ENCODE results near the gene GRK5. TPM values are rescaled to one million over a fixed set of nuclear protein-coding genes. Genes with fewer than 3 reads are reported as not detected.

The GRK5 gene
- total RNA-seq, 4 donors from 2014 or later: 10.0 to 61.9 (median 18.1) TPM

- H3K36me3 ChIP-seq: no peaks in the 10 kb centered on the region
- peaks cover 0 to 32% (median 4%) of the 10 kb centered on the region in 4 donors for H3K4me1 ChIP-seq
- no peaks in the 10 kb centered on the region for H3K9me3 ChIP-seq
- no peak overlapping the region for H3K27ac ChIP-seq
- TF ChIP-seq, protein P1, sequence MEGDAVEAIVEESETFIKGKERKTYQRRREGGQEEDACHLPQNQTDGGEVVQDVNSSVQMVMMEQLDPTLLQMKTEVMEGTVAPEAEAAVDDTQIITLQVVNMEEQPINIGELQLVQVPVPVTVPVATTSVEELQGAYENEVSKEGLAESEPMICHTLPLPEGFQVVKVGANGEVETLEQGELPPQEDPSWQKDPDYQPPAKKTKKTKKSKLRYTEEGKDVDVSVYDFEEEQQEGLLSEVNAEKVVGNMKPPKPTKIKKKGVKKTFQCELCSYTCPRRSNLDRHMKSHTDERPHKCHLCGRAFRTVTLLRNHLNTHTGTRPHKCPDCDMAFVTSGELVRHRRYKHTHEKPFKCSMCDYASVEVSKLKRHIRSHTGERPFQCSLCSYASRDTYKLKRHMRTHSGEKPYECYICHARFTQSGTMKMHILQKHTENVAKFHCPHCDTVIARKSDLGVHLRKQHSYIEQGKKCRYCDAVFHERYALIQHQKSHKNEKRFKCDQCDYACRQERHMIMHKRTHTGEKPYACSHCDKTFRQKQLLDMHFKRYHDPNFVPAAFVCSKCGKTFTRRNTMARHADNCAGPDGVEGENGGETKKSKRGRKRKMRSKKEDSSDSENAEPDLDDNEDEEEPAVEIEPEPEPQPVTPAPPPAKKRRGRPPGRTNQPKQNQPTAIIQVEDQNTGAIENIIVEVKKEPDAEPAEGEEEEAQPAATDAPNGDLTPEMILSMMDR (IDR thresholded peaks at IDR 0.05): no peak
- TF ChIP-seq POLR2A (IDR thresholded peaks at IDR 0.05): no peak
- H3K4me3 ChIP-seq: no peak overlapping the region
- no peak for DNase-seq
- no peaks in the 10 kb centered on the region for H3K27me3 ChIP-seq
Observed at GRCh38 chr10:119319920-119320258, 112.5 kb downstream of the GRK5 start.

DNA sequence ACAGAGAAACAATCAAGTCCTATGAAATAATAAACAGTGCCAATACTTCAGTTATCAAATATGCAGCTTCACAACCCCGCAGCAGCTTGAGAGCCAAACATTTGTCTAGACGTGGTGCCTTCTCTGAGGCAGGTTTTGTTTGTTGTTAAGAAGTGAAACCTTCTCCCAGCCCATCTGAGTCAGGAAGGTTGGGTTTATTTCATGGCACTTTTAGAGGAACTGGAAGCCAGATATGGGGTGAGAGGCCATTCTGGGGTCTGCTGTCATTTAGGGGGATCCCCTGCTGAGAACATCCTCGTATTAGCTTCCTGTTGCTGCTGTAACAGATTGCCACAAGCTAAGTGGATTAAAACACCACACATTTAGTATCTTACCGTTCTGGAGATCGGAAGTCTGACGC is 113.6 kb downstream of the GRK5 start:
- Histone ChIP-seq H3K4me1 (peaks cover 0 to 32% (median 0%) of the 10 kb centered on the region in 4 donors), H3K36me3 (no peaks in the 10 kb centered on the region), H3K4me3 (no peak overlapping the region), H3K27me3 (no peaks in the 10 kb centered on the region), H3K9me3 (no peaks in the 10 kb centered on the region), H3K27ac (no peak overlapping the region)
- DNase-seq: no peak
- TF ChIP-seq POLR2A (IDR thresholded peaks at IDR 0.05): no peak
- TF ChIP-seq, protein P1 (IDR thresholded peaks at IDR 0.05): no peak

GRCh38 chr10:119323085-119324016 is 116.0 kb downstream of the GRK5 start:
- H3K4me3 ChIP-seq: no peak overlapping the region
- peaks cover 0 to 13% (median 0%) of the 10 kb centered on the region in 4 donors for H3K4me1 ChIP-seq
- no peak for TF ChIP-seq POLR2A (IDR thresholded peaks at IDR 0.05)
- TF ChIP-seq, protein P1 (IDR thresholded peaks at IDR 0.05): no peak
- no peaks in the 10 kb centered on the region for H3K27me3 ChIP-seq
- no peak overlapping the region for H3K27ac ChIP-seq
- H3K36me3 ChIP-seq: peaks cover 0 to 8% (median 0%) of the 10 kb centered on the region in 3 donors
- no peaks in the 10 kb centered on the region for H3K9me3 ChIP-seq
- no peak for DNase-seq

DNA sequence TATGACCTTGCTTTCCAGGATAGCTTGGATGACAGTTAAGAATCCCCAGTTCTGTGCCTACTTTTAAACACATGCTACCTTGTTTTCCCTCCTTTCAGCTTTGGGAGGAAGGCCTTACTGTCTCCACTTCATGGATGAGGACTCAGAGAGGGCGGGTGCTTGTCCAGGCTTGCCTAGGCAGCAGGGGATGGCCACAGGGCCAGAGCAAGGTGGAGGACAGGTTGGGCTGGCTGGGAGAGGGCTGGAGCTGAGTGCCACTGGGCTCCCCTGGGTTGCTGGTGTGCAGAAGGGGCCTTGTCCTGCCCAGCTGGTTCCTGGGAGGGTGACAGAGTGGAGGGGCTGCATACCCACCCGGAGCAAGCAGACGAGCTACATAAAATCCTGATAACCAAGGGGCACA is 117.8 kb downstream of the GRK5 start:
- Histone ChIP-seq H3K9me3 (no peaks in the 10 kb centered on the region), H3K36me3 (peaks cover 0 to 8% (median 0%) of the 10 kb centered on the region in 3 donors), H3K4me1 (no peaks in the 10 kb centered on the region), H3K27me3 (no peaks in the 10 kb centered on the region), H3K27ac (no peak overlapping the region), H3K4me3 (no peak overlapping the region)
- no peak for DNase-seq
- TF ChIP-seq, protein P1 (IDR thresholded peaks at IDR 0.05): no peak
- TF ChIP-seq POLR2A (IDR thresholded peaks at IDR 0.05): no peak

GRCh38 chr10:119326167-119326566 is 118.8 kb downstream of the GRK5 start:
- TF ChIP-seq POLR2A (IDR thresholded peaks at IDR 0.05): no peak
- TF ChIP-seq, protein P1 (IDR thresholded peaks at IDR 0.05): no peak
- no peaks in the 10 kb centered on the region for H3K4me1 ChIP-seq
- no peak overlapping the region for H3K4me3 ChIP-seq
- peaks cover 0 to 8% (median 0%) of the 10 kb centered on the region in 3 donors for H3K36me3 ChIP-seq
- H3K27me3 ChIP-seq: no peaks in the 10 kb centered on the region
- no peak overlapping the region for H3K27ac ChIP-seq
- DNase-seq: no peak
- no peaks in the 10 kb centered on the region for H3K9me3 ChIP-seq

Measured in Peyer's patch (tissue), 4 donors.